Body of pancreas (tissue), 4 donors: ENCODE measurements around the gene CTDSPL2.

ENCODE experiments used
- CTCF ChIP-seq, 7 experiments: fragments of 450-650 bp in 4 of 7; fragments of 200-600 bp in 3 of 7; sonication (generic) in 3 of 7; IDR thresholded peaks; one replicate each; pipeline ENCODE4 v1.5.1; 2016 to 2019; ENCODE audit warnings: antibody characterized with exemption in 7 of 7
- POLR2A ChIP-seq, 3 donors: fragments of 450-650 bp; IDR thresholded peaks; one replicate each; pipeline ENCODE4 v1.6.1; 2016; ENCODE audit warnings: antibody characterized with exemption in 3 of 3, mild to moderate bottlenecking in 2 of 3

GRCh38 chr15:44525018-44525417 lies 97.6 kb downstream of the CTDSPL2 start:
- TF ChIP-seq CTCF (IDR thresholded peaks at IDR 0.05), result no peak
- no peak for TF ChIP-seq POLR2A (IDR thresholded peaks at IDR 0.05)
